Stimulated activated CD8-positive, alpha-beta memory T cell treated with anti-CD3 and anti-CD28 coated beads, Interleukin-15, amount 100 ng/mL, for 48 hours (primary cell): Measurements from ENCODE around the gene FRMD3.

Source experiments
- DNase-seq, 2 donors: peaks; one replicate each; pipeline ENCODE4 v3.0.0-alpha.2; 2020; ENCODE audit warnings: low read depth in 2 of 2

The FRMD3 gene

DNA sequence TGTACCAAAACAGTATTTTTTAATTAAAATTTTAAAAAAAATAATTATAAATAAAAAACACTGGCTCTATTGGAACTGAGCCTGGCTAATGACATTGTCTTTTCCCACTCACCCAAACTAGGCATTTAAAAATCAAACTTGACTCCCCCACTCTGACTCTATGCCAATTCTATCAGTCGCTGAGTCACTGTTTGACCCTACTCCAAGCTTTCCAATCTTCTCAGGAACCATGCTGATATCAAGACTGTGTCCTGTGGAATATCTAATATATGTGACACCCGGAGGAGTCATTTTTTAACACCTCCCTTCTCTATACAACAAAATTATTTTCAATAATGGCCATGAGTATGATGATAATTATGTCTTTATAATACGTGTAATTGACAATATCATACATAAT is 303.7 kb downstream of the FRMD3 start:
- DNase-seq: no peak

- DNase-seq: no peak
Measured at GRCh38 chr9:83233647-83234046, 304.6 kb downstream of the FRMD3 start.

GRCh38 chr9:83231039-83231438 is 307.2 kb downstream of the FRMD3 start:
- DNase-seq: no peak

DNA sequence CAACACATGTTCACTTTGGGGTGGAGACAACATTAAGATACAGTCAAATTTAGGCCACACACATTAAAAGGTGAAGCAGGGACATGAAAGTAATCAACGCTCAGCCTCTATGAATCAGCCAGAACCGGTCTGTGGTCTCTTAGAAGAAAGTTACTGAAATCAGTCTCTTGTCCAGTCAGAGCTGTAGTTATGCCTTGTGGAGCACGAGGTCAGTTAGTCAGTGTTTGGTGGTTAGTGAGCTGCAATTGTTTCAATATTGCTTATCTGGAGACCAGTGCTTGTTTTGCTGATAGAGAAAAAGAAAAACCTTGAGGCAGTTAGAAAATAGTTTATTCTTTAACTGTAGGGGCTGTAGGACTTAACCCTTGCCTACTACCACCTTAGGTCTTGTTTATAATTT is 317.5 kb downstream of the FRMD3 start:
- DNase-seq: no peak

DNA sequence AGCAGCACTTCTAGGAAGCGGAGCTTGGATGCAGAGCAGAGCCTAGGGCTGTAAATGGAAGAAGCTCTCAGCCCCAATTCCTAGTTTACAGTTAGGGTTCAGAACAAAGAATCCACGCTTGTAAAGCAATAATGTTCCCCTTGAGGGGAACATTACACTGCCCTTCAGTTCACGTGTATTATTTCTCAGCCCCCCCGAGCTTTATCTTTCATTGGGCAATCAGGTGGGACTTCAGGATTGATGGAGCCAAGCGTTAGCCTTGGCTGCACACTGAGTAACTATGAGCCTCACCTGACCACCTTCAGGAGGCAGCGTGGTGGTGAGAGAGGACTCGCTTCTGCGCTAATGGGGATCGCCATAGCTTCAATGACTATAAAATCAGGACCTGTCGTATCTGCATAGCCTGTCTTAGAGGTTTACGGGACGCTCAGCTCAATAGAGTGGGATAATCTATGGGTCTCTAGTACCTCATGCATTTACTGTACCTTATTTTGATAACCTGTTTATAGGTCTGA is 318.2 kb downstream of the FRMD3 start:
- no peak for DNase-seq

- no peak for DNase-seq
Measured at GRCh38 chr9:83219154-83219923, 318.9 kb downstream of the FRMD3 start.

DNA sequence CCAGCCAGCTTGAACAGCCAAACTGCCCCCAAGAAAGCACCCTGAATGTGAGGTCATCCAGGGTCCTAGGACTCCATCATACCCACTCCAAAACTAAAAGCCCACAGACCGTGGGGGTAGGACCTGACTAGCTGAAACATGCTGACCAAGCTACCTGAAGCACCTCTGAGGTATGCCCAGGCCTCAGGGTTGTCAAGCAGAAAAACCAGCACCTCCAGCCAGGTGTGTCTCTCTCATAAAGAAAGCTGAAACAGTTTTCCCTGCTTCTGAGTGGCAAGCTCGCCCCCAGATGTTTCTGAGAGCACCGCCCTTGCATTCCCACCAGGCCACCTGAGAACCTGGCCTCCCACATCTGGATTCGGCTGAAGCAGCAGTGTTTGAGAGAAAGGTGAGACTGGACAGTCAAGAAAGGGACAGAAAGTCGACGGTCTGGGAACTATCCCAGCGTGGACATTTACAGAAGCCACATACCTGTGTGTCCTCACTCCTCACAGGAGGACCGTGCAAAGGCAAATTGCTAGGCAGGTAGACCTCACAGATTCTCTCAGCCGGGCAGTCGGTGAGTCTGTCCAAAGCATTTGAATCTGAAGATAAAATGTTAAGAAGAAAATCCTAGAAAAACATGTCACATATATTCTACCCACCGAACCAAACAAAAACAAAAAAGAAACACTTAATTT is 319.6 kb downstream of the FRMD3 start:
- DNase-seq: no peak

- no peak for DNase-seq
Measured at GRCh38 chr9:83209188-83209731, 328.9 kb downstream of the FRMD3 start.

DNA sequence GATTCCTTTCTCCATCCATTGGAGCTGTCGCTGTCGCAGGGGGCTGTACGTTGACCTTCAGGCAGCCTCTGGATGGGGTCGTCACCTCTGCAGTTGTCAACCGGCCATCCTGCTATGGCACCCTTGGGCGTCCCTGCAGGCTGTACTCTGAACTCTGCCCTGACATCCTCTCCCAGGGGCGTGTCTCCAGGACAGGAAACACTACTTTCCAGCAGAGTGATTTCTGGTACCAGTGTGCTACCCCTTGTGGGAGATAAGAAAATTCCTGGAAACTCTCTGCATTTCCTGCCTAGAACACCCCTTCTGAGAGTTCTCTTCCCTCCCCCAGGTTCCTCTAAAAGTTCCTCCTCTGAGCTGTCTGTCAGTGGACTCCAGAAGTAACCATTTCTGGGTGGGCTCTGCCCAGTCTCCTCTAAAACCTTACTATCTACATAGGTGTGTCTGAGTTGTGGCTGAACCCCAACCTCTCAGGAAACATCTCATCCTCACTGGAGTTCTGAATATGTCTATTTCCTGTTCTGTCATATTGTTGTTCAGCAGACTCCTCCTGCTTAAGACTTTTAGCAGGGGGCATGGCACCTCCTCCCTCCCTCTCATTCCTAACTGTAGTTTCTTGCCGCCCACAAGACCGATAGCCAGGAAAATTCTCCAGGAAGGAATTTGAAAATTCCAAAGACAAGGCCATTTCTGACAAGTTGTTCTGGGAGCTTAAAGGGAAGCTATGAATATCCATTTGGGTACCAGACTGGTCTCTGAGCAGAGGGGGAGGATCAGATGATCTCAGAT is 329.9 kb downstream of the FRMD3 start:
- no peak for DNase-seq

- no peak for DNase-seq
Measured at GRCh38 chr9:83204047-83204446, 334.2 kb downstream of the FRMD3 start.

DNA sequence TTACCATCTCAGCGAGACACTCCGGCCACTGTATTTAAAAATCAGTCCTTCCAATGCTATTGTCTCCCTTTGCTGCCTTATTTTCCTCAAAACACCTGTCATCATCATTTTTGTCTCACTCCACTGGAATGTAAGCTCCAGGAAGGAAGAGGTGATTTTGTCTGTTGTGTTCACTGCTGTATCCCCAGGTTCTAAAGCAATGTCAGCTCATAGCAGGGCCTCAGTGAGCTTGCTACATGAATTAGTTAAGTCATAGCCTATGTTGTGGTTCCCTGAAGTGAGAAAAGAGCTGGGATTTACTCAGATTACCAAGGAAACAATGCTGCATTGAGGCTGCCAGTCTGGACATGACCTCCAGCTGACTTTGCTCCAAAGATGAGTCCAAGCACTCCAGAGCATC is 337.7 kb downstream of the FRMD3 start:
- no peak for DNase-seq

DNA sequence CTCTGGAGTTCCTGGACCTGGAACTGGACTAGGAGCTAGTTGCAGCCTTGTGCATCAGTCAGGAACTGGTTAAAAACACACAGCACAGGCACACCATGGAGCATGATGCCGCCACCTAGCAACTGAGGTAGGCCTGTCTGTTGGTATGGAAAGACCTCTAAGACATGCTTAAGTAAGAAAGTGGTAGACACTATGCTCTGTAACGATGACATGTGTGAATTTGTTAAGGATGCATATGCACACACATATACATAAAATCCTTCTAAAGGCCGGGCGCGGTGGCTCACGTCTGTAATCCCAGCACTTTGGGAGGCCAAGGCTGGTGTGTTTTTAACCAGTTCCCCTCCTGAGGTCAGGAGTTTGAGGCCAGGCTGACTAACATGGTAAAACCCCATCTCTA is 338.4 kb downstream of the FRMD3 start:
- DNase-seq: no peak

- DNase-seq: no peak
Measured at GRCh38 chr9:83199240-83199639, 339.0 kb downstream of the FRMD3 start.

GRCh38 chr9:83198371-83198770 is 339.8 kb downstream of the FRMD3 start:
- DNase-seq: no peak

DNA sequence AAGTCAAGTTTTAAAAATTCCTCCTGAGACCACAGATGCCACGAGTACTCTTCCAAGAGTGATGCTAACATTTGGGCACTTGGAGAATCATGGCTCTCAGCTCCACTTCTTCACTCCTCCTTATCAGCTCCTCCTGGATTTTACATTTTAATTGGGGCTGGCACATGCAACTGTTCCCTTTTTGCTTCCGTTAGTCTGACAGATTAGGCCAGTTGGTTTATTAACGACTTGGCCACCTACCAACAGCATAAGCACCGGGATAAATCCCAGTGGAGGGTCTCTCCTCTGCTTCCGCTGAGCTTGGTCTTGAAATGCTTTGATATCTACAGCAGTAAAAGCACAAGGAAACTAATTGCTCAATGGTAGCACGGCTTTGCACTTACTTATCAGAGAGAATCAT is 340.6 kb downstream of the FRMD3 start:
- no peak for DNase-seq

GRCh38 chr9:83196946-83197345 is 341.3 kb downstream of the FRMD3 start:
- DNase-seq: no peak
